ENCODE measurements around the gene EPB41L3.

The EPB41L3 gene

GRCh38 chr18:5413447-5413846, 130.3 kb downstream of the EPB41L3 start:
- no peak for DNase-seq (ENCODE audit: low spot score)

- DNase-seq (ENCODE audit: low spot score) = no peak
Observed at GRCh38 chr18:5410582-5410981, 133.2 kb downstream of the EPB41L3 start.

- DNase-seq (ENCODE audit: low spot score) = no peak
Observed at GRCh38 chr18:5398269-5398668, 145.5 kb downstream of the EPB41L3 start.

- no peak for DNase-seq (ENCODE audit: low spot score)
Observed at GRCh38 chr18:5397102-5397501, 146.7 kb downstream of the EPB41L3 start.

DNA sequence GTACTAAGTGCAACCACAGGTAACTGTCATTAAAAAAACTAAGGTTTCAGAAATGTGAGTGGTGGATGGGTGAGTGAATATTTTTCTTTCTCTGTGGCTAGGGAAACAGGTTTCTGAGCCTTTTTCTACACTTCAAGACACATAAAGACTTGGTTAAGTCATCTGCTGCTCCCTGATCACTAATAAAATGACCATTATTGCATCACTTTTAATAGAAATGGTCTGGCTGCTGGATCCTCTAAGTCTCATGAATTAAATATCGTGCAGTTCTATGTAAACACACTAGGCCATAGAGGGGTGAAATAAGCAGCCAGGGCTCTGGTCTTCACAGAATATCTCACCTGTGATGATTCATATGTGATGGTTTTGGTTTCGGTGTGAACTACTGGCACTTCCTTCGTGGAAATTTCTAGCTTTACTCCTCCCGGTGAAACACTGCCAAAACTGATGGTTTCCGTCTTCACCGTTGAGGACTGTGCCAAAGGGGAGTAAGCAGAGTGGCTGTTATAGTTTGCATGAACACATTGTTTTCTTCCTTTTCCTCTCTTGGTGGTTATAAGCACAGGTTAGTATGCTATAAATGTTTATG, 147.8 kb downstream of the EPB41L3 start:
- DNase-seq (ENCODE audit: low spot score) = no peak

GRCh38 chr18:5393779-5394178, 150.0 kb downstream of the EPB41L3 start:
- no peak for DNase-seq (ENCODE audit: low spot score)

- no peak for DNase-seq (ENCODE audit: low spot score)
Observed at GRCh38 chr18:5391409-5391808, 152.4 kb downstream of the EPB41L3 start.

- no peak for DNase-seq (ENCODE audit: low spot score)
Observed at GRCh38 chr18:5389356-5389755, 154.4 kb downstream of the EPB41L3 start.

GRCh38 chr18:5388896-5389295, 154.9 kb downstream of the EPB41L3 start:
- DNase-seq (ENCODE audit: low spot score) = no peak

GRCh38 chr18:5380586-5380985, 163.2 kb downstream of the EPB41L3 start:
- DNase-seq (ENCODE audit: low spot score) = no peak

GRCh38 chr18:5376986-5377385, 166.8 kb downstream of the EPB41L3 start:
- no peak for DNase-seq (ENCODE audit: low spot score)

DNA sequence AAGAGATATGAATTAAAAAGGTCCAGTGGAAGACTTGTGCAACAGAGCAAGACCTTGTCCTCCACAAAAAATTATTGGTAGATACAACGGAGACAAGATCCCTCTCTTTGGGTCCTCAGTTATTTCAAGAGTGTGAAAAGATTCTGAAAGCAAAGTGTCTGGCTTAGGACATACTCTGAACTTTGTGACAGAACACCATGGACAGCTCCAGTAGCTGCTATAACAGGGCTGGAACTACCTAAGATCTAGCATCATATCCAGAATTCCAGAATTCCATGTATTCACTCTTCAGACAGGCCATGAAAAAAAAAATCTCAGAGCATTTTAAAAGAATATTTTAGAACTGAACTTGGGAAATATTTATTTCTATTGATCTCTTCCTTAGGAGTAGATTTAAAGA, 173.5 kb downstream of the EPB41L3 start:
- DNase-seq (ENCODE audit: low spot score) = no peak

GRCh38 chr18:5369513-5369912, 174.3 kb downstream of the EPB41L3 start:
- no peak for DNase-seq (ENCODE audit: low spot score)

- no peak for DNase-seq (ENCODE audit: low spot score)
Observed at GRCh38 chr18:5365443-5365842, 178.4 kb downstream of the EPB41L3 start.

DNA sequence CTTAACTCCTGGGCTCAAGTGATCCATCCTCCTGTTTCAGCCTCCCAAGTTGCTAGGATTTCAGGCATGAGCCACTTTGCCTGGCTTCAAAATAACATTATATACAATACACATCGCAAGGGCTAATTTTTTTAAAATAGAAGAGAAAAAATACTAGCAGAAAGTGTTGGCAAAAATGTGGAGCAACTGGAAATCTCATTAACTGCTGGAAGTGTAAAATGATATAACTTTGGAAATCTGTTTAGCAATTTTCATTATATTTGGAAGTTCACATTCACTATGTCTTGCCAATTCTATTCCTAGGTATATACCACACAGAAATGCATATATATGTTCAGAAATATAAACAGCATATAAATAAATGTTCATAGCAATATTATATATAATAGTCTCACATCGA, 193.2 kb downstream of the EPB41L3 start:
- DNase-seq (ENCODE audit: low spot score) = no peak
